Measurements from ENCODE around the gene TNFRSF18.

DNA sequence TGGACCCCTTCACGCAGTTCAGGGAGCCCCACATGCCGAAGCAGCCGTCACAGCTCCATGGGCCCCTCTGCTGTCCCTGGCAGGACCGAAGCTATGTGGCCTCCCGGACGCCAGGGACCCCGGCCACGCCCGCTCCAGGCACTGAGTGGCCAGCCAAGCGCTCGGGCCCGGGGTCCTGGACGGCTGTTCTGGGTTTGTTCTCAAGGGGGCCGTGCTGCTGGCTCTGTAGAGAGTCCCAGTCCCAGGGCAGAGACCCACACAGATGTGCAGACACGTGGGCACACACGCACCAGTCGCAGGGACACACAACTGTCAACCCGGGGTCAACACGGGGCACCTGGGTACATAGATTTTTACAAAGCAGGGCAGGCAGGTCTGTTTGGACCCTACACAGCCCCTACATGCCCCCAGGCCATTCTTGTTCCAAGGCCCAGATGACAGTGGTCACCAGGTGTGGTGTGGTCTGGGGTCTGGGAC is 32.3 kb upstream of the TNFRSF18 start:
- TF ChIP-seq CTCF (IDR thresholded peaks at IDR 0.05; ENCODE audit: insufficient read depth, low read length) (no peak), REST (IDR thresholded peaks at IDR 0.05; ENCODE audit: insufficient replicate concordance, low read depth) (no peak), SPI1 (IDR thresholded peaks at IDR 0.05; ENCODE audit: borderline replicate concordance, low read depth) (no peak), POLR2AphosphoS5 (IDR thresholded peaks at IDR 0.05; ENCODE audit: low read depth) (no peak)
